NB4 (cell line): ENCODE measurements around the gene HOXA4.
A peak's percentile ranks its signal among the peaks of the same experiment; 100 is the strongest.

ENCODE experiments used
- DNase-seq: peaks from one replicate; pipeline ENCODE4 v3.0.0; 2010; ENCODE audit warnings: low read depth
- H3K4me3 ChIP-seq: one replicate; pipeline ENCODE4 v1.5.1; 2011; ENCODE audit warnings: mild to moderate bottlenecking, low read depth, low read length, moderate library complexity
- CTCF ChIP-seq: IDR thresholded peaks from one replicate; pipeline ENCODE4 v1.5.1; 2012; ENCODE audit warnings: low read depth, low read length
- MYC ChIP-seq: IDR thresholded peaks from 2 replicates; pipeline ENCODE4 v1.6.1; 2011; ENCODE audit warnings: low read depth, low read length
- POLR2A ChIP-seq: IDR thresholded peaks from 2 replicates; pipeline ENCODE4 v1.6.1; 2011; ENCODE audit warnings: mild to moderate bottlenecking; ENCODE audit not compliant: insufficient read length; ENCODE audit errors: extremely low read depth
- TF ChIP-seq, protein P1 (sequence below): IDR thresholded peaks from 2 replicates; pipeline ENCODE4 v1.6.1; 2011; ENCODE audit warnings: low read depth, low read length

The HOXA4 gene

GRCh38 chr7:27148756-27149641 is 18.4 kb upstream of the HOXA4 start:
- no peak for DNase-seq
- TF ChIP-seq POLR2A (no peak), MYC (no peak), CTCF (no peak)
- TF ChIP-seq, protein P1, sequence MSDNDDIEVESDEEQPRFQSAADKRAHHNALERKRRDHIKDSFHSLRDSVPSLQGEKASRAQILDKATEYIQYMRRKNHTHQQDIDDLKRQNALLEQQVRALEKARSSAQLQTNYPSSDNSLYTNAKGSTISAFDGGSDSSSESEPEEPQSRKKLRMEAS: no peak
- H3K4me3 ChIP-seq: no peak overlapping the region

DNA sequence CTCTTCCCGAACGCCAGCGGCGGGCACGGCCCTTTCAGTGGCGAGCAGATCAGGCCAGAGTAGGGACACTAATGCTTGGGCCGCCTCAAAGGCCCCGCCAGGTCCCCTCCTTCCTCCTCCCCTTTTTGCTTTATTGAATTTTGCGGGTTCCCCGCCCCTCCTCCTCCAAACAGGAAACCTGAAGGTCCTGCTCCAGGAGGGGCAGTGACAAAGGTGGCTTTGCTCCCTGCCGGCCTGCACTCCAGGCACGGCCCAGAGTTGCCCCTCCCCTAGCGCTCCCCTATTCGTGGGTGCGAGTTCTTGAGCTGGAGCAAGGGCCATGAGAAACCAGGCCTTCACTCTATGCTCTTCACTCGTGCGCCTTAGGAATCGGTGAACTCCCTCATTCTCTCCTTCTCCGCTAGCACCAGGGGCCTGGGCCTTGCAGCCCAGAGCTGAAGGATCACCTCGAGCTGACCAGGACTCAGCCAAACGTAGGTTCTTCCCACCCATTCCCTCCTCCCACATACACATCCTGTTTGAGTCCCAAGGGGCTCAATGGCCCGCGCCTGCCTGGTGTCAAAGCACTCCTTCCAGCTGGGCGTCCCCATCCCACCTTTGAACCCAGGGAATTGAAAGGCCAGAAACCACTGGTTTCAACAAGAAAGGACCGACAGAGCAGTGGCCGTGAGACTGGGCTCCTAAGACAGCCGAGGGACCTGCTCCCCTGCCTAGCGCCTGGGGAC is 17.6 kb upstream of the HOXA4 start:
- TF ChIP-seq CTCF (no peak), MYC (no peak), POLR2A (no peak)
- TF ChIP-seq, protein P1: no peak
- peak; percentile 40 for DNase-seq
- H3K4me3 ChIP-seq: peak overlapping the region; percentile 13

DNA sequence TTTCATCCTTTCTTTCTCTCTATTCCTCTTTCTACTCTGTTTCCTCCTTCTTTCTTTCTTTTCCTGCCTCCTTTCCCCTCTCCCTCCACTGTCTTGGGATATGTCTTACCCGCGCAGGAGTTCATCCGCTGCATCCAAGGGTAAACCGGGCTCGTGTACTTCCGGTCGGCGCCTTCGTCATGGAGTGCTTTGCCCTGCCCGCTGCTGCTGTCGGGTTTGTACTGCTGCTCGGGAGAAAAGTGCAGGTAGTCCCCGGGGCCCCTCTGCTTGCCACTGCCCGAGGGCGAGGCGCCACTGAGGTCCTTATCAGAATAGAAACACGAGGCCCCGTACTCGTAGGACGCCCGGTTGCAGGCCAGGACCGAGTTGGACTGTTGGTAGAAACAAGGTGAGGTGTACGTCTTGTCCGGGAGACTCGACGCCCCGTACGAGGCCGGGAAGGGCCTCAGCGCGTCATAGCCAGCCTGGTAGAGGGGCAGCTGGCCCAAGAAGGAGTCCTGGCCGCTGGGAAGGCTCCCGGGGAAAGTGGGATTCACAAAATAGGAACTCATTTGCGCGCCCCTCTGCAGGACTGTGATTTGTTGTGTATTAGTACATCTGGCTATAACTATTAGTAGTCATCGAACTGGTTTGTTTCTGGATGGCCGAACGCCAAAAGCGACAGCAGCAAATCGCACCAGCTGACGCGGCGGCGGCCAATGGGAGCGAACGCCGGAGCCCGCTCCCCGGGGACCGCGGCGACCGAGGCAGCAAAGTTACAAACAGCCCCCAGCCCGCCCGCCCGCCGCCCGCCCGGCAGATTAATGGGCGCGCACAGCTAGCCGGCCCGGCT is 16.9 kb upstream of the HOXA4 start, which contains the start of gene HOXA6:
TSS of gene HOXA6 (minus strand) at position 576 of the 832 bp plus-strand sequence. CDS start at position 551, 25 bp downstream.
- no peak for DNase-seq
- TF ChIP-seq MYC (no peak), POLR2A (no peak), CTCF (no peak)
- TF ChIP-seq, protein P1: no peak
- H3K4me3 ChIP-seq: peak within 1 kb of the TSS; percentile 13

DNA sequence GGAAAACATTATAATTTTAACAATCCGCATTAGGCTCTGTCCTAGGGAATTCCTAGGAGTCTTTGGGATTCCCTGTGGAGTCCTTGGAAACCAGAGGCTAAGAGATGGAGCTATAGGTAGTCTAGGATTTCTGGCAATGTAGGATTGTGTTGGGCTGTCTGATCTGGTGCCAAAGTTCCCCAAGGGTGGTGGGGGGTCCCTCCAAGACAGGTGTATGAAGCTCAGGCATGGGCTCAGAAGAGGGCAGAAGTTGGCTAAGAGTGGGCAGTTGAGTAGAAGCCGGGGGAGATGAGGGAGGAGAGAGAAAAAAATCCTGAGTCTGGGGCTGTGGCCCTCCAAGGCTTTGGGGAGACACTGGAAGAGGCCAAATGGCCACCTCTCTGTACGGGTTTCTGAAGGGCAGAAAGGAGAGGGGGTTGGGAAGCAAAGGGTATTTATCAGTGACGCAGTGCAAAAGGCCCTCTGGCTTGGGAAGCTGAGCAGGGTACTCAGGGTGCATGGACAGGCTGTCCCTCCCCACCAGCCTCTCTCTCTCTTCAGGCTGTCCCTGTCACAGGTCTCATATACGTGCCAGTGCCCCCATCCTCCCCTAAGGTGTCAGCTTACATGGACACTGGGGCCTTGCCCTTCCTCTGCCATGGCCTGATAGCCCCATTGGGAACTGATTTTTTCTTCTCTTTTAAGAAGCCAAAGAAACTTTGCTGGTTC is 16.1 kb upstream of the HOXA4 start:
- DNase-seq: no peak
- no peak overlapping the region for H3K4me3 ChIP-seq
- TF ChIP-seq POLR2A: no peak
- TF ChIP-seq CTCF: no peak
- TF ChIP-seq, protein P1: no peak
- no peak for TF ChIP-seq MYC

DNA sequence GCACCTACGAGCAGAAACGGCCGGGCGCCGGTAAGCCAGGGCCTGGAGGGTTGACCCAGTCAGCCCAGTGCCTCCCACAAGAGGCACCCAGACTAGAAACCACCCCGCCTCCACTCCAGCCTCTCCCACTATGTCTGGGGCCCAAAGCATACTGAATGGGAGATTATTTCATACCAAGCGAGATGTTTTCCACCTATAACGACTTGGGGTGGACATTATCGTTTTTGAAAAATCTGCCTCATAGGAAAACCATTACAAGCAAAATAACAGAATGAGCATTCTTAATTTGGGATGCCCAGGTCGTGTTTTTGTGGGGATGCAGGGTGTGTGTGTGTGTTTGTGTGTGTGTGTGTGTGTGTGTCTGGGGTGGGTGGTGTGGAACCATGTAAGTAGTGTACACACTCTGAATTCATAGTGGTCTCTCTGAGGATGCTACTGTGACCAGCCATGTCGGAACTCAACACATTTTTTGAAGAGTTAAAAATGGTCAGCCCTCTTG is 15.4 kb upstream of the HOXA4 start:
- no peak overlapping the region for H3K4me3 ChIP-seq
- TF ChIP-seq MYC (no peak), CTCF (no peak), POLR2A (no peak)
- TF ChIP-seq, protein P1: no peak
- DNase-seq: no peak
